COLO668 (cell line): Measurements from ENCODE around the gene RIPK3.
"Not testable (repeated sequence)": the region's sequence is repeated elsewhere in the genome, so short reads cannot be mapped to it uniquely, and the experiment has no call there.

Source experiments
- DNase-seq: peaks from one replicate; lab custom pipeline; 2025; ENCODE audit not compliant: unreplicated experiment; lab: John Stamatoyannopoulos, UW

The RIPK3 gene

DNA sequence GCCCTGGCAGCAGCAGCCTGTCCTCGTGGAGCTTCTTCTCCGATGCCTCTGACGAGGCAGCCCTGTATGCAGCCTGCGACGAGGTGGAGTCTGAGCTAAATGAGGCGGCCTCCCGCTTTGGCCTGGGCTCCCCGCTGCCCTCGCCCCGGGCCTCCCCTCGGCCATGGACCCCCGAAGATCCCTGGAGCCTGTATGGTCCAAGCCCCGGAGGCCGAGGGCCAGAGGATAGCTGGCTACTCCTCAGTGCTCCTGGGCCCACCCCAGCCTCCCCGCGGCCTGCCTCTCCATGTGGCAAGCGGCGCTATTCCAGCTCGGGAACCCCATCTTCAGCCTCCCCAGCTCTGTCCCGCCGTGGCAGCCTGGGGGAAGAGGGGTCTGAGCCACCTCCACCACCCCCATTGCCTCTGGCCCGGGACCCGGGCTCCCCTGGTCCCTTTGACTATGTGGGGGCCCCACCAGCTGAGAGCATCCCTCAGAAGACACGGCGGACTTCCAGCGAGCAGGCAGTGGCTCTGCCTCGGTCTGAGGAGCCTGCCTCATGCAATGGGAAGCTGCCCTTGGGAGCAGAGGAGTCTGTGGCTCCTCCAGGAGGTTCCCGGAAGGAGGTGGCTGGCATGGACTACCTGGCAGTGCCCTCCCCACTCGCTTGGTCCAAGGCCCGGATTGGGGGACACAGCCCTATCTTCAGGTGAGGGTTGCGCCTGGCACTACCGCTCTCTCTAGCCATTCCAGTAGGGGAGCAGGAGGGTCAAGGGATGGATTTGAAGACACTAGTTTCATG lies 30.3 kb upstream of the RIPK3 start:
- DNase-seq = no peak

DNA sequence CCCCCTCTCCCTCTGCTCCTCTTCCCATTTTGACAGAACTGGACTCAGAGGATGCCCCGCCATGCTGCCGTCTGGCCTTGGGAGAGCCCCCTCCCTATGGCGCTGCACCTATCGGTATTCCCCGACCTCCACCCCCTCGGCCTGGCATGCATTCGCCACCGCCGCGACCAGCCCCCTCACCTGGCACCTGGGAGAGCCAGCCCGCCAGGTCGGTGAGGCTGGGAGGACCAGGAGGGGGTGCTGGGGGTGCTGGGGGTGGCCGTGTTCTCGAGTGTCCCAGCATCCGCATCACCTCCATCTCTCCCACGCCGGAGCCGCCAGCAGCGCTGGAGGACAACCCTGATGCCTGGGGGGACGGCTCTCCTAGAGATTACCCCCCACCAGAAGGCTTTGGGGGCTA lies 29.7 kb upstream of the RIPK3 start:
- no peak for DNase-seq

- DNase-seq = peak; percentile 74
These were observed 28.9 kb upstream of the RIPK3 start for GRCh38 chr14:24368562-24369252.

- no peak for DNase-seq
These were observed 28.4 kb upstream of the RIPK3 start for GRCh38 chr14:24368212-24368561.

DNA sequence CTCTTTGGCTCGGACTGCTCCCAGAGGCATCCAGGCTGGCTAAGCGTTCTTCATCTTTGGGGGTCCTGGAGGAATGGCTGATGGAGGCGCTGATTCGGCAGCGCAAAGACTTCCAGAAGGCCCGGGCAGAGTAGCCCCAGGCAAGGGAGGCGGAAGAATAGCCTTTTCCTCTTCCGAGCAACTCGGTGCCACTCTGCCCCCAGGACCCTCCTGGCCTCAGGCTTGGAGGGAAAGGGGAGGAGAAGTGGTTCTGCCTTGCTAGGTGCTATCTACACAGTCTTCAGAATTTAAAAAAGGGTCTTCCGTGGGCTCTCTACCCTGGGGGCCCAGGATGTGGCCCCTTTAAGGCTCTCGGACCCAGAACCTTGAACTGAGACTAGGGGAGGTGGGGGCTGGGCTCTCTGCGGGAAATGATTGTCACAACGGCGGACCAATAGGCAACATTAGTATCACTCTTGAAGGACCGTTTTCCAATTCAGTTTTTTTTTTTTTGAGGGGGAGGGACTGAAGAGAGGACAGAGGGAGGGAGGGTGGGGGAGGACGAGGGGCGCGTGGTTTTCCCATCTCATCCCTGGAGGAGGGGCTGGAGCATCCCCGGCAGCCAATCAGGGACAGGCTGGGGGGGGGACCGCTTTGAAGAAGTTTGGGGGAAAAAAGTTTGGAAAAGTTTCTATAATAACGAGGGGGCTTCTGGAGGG lies 27.9 kb upstream of the RIPK3 start, which contains the start of gene NFATC4:
Gene NFATC4, plus strand, starts transcription at position 671 of the 698 bp plus-strand sequence. CDS start 157 bp downstream, outside the sequence.
- peak; percentile 90 for DNase-seq

DNA sequence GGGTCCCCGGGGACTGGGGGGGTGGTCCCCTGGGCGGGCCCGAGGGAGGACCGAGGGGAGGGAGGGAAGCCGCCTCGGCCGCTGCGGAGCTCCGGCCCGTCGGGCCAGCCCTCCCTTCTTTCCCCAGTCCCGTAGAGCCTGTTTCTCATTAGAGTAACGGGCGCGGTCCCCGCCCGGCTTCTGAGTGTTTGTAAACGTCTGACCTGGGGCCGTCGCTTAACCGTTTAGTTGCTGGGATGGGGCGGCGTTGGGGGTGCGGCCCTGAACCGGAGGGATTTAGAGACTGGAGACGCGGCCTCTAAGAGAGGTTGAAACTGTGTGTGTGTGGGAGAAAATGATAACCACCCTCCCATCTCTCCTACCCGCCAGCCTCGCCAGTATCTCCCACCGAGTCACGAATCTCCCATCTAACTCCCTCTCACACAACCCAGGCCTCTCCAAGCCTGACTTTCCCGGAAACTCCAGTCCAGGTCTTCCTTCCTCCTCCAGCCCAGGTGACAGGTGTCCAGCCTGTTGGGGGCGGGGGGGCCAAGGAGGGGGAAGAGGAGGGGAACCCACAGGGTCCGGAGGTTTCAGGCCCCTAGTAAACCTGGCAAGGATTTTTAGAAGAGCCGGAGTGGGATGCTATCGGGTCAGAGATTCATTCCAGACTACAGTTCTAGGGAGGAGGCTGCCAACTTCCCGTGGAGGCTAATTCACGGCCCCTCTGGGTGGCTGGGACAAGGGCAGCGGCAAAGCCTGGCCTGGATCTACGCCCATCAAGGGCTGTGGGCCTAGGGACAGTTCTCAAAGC lies 27.1 kb upstream of the RIPK3 start:
- peak; percentile 97 for DNase-seq

GRCh38 chr14:24366413-24366720 lies 26.6 kb upstream of the RIPK3 start:
- no peak for DNase-seq

DNA sequence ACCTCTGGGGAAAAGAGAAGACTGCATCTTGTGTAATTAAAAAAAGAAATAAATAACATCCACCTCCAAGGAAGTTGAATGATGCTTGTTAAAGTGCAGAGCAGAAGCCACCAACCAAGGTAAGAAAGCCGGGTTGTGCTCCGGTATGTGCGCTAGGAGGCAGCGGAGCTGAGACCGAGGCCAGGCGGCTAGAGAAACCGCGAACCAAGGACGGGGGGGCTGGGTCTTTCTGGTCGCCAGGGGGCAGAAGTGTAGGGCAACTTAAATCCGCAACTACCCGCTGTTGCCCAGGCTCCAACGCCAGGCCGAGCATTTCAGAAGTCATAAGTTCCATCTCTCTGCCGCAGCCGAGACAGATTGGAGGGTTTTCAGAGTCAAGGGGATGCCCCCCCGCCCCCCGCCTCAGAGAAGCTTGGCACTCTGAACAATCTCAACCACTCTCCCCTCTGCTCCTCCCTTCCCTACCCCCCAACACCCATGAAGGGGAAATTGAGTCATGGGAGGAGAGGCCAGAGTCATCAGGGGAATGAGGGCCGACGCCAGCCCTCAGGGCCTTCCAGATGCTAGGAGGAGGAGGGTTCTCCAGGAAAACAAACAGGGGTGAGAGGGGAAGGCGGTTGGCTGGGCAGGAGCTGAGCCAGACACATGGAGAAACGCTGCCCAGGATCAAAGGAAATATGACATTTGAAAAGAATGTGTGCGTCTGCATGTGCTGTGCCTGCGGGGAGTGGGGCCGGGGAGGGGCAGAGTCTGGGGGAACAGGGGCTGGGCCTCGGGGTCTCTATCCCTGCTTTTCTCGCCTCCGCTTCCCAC lies 26.0 kb upstream of the RIPK3 start:
- peak; percentile 90 for DNase-seq

GRCh38 chr14:24364841-24365240 lies 25.1 kb upstream of the RIPK3 start:
- DNase-seq = no peak

GRCh38 chr14:24363401-24363800 lies 23.6 kb upstream of the RIPK3 start:
- DNase-seq = no peak

- DNase-seq = no peak
These were observed 22.6 kb upstream of the RIPK3 start for GRCh38 chr14:24362241-24362960.

GRCh38 chr14:24361326-24361725 lies 21.5 kb upstream of the RIPK3 start:
- DNase-seq = no peak

- no peak for DNase-seq
These were observed 20.5 kb upstream of the RIPK3 start for GRCh38 chr14:24360281-24360680.

GRCh38 chr14:24356208-24356607 lies 16.4 kb upstream of the RIPK3 start:
- no peak for DNase-seq

GRCh38 chr14:24355009-24355408 lies 15.2 kb upstream of the RIPK3 start:
- no peak for DNase-seq

- DNase-seq = not testable (repeated sequence)
These were observed 14.7 kb upstream of the RIPK3 start for GRCh38 chr14:24354482-24354825.

DNA sequence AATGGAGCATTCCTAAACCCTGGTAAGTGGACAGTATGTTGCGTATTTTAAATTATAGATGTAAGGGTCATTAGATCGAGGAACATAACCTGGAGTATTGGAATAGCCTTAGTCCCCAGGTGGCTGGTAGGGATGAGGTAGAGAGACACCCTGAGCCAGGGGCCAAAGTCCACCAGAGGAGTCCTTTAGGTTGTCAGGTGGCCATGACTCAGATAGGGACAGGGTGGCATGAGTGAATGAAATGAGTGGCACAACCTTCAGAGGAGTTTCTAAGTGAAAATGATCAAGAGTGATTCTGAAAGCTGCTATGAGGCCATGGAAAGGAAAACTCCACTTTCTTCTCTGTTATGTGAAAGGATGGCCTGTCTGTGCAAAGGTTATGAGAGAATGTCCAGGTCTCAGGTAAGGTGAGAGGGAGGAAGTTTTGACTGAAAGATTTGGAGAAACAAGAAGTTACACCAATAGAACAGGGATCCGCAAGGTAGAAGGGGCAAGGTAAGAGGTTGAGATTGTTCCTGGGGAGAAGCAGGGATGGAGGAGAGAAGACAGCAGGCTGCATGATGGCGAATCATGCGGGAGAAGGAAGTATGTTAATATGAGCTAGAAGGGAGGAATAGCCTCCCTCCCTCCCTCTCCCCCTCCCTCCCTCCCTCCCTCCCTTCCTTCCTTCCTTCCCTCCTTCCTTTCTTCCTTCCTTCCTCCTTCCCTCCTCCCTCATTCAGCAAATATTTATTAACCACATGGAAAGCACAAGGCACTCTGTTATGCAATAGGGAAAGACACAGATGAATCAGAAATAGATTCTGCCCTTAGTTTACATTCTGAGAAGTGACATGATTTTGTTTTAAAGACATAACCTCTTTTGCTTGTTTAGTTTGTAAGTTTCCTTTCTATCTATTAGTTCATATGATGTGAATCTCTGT lies 14.0 kb upstream of the RIPK3 start:
- DNase-seq = peak; percentile 46

GRCh38 chr14:24351517-24351916 lies 11.7 kb upstream of the RIPK3 start:
- no peak for DNase-seq

DNA sequence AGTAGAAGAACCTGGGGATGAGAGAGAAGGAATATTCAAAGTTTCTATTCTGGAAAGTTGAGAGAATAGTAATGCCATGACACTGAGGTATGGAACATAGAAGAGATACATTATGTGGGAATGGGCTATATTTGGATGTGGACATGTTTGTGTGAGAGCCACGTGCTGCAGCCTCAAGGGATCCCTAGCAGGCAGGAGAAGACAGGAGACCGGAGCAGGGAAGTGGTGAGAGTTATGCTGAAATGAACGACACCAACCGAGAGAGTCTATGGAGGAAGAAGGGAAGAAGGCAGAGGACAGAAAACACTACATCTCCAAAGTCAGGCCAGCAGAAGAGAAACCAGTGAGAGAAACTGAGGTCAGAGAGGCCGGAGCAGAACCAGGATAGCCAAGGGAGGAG lies 10.0 kb upstream of the RIPK3 start:
- DNase-seq = no peak
